IPS-20b (cell line): ENCODE results near the gene CAV1.

ENCODE experiments used
- H3K27ac ChIP-seq: one replicate; pipeline ENCODE4 v1.5.1; 2013; ENCODE audit warnings: low read length
- H3K27me3 ChIP-seq: 2 replicates; pipeline ENCODE4 v1.6.1; 2013; ENCODE audit warnings: mild to moderate bottlenecking, low read length, inconsistent platforms; ENCODE audit not compliant: insufficient read depth
- H3K36me3 ChIP-seq: 2 replicates; pipeline ENCODE4 v1.6.1; 2013; ENCODE audit warnings: low read depth, mild to moderate bottlenecking, inconsistent platforms, low read length, moderate library complexity; ENCODE audit not compliant: insufficient read depth
- H3K4me1 ChIP-seq: 2 replicates; pipeline ENCODE4 v1.6.1; 2013; ENCODE audit warnings: mild to moderate bottlenecking, control low read depth, inconsistent platforms, low read length, moderate library complexity; ENCODE audit not compliant: insufficient read depth
- H3K4me3 ChIP-seq: 2 replicates; pipeline ENCODE4 v1.5.1; 2013; ENCODE audit warnings: mild to moderate bottlenecking, low read length, inconsistent platforms
- H3K9ac ChIP-seq: 2 replicates; pipeline ENCODE4 v1.6.1; 2013; ENCODE audit warnings: low read depth, mild to moderate bottlenecking, inconsistent platforms, low read length, moderate library complexity
- H3K9me3 ChIP-seq: 2 replicates; pipeline ENCODE4 v1.6.1; 2013; ENCODE audit warnings: mild to moderate bottlenecking, low read depth, low read length, inconsistent platforms; ENCODE audit not compliant: insufficient read depth

Gene CAV1

DNA sequence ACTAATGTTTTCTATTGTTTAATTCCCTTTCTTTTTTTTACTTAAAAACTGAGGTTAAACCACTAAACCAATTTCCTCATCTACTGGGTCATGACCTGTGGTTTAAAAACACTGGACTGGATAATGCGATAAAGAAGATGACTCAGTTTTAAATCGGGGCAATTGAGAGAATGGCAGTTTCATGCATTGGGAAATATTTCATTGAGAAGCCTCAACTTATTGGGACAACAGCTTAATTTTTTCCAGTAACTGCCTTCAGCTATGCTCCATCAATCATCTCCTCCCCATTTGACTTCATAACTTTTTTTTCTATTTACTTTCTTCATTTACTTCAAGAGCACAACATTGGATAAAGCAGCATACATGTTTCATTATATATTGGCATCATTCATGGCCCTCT is 85.4 kb downstream of the CAV1 start:
- Histone ChIP-seq H3K27ac (no peak overlapping the region), H3K36me3 (no peaks in the 10 kb centered on the region), H3K4me1 (peaks cover 5% of the 10 kb centered on the region), H3K27me3 (no peaks in the 10 kb centered on the region), H3K9ac (no peak overlapping the region), H3K9me3 (no peaks in the 10 kb centered on the region), H3K4me3 (no peak overlapping the region)

DNA sequence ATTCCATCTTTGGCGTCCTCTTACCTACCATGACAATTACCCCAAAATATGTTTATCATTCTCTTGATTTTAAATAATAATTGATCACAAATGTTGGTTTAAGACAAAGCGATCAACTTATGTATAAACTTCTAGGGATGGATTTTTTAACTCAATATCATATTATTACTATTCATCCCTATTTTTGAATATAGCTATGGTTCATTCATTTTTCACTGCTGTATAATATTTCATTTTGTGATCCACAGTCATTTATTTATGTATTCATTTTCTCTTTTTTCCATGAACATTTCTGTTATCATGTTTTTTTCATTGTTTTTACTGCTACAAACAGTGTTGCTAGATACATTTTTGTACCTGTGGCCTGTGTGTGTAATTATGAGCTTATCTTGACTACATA is 85.9 kb downstream of the CAV1 start:
- H3K9me3 ChIP-seq, result no peaks in the 10 kb centered on the region
- no peaks in the 10 kb centered on the region for H3K27me3 ChIP-seq
- H3K4me3 ChIP-seq, result no peak overlapping the region
- H3K27ac ChIP-seq, result no peak overlapping the region
- no peaks in the 10 kb centered on the region for H3K36me3 ChIP-seq
- no peak overlapping the region for H3K9ac ChIP-seq
- H3K4me1 ChIP-seq, result peaks cover 10% of the 10 kb centered on the region
